ENCODE data around the gene CRPPA.

The CRPPA gene

GRCh38 chr7:16419126-16419525, 2.2 kb downstream of the CRPPA start:
- ChIA-PET POLR2A (no interaction called here), CTCF (no interaction called here)

GRCh38 chr7:16417906-16418305, 3.4 kb downstream of the CRPPA start:
- ChIA-PET POLR2A (no interaction called here), CTCF (no interaction called here)
- TF ChIP-seq FOXK2 (IDR thresholded peaks at IDR 0.05) (no peak), CTBP1 (IDR thresholded peaks at IDR 0.05; ENCODE audit: borderline replicate concordance) (no peak)
- no peak for DNase-seq (ENCODE audit: extremely low spot score)

More at GRCh38 chr7:16419126-16419525, 2.2 kb downstream of the CRPPA start:
- no peak for DNase-seq (ENCODE audit: extremely low spot score)
- TF ChIP-seq CTBP1 (IDR thresholded peaks at IDR 0.05; ENCODE audit: borderline replicate concordance) (no peak), SUZ12 (IDR thresholded peaks at IDR 0.05) (no peak), ARNT (IDR thresholded peaks at IDR 0.05) (no peak), PKNOX1 (IDR thresholded peaks at IDR 0.05) (no peak), BHLHE40 (IDR thresholded peaks at IDR 0.05; ENCODE audit: borderline replicate concordance) (no peak), ZNF384 (IDR thresholded peaks at IDR 0.05) (no peak), HDGF (IDR thresholded peaks at IDR 0.05; ENCODE audit: borderline replicate concordance) (no peak), TARDBP (IDR thresholded peaks at IDR 0.05) (no peak), FOXK2 (IDR thresholded peaks at IDR 0.05) (no peak), SP1 (IDR thresholded peaks at IDR 0.05) (no peak), ELF4 (IDR thresholded peaks at IDR 0.05) (no peak), NFRKB (IDR thresholded peaks at IDR 0.05) (no peak), FOXA1 (IDR thresholded peaks at IDR 0.05) (no peak), LEF1 (IDR thresholded peaks at IDR 0.05; ENCODE audit: borderline replicate concordance) (no peak)

GRCh38 chr7:16416289-16417282, 4.8 kb downstream of the CRPPA start:
- TF ChIP-seq HDGF (IDR thresholded peaks at IDR 0.05; ENCODE audit: borderline replicate concordance) (no peak), ELF4 (IDR thresholded peaks at IDR 0.05) (no peak), BHLHE40 (IDR thresholded peaks at IDR 0.05; ENCODE audit: borderline replicate concordance) (no peak), NFRKB (IDR thresholded peaks at IDR 0.05) (no peak), CTBP1 (IDR thresholded peaks at IDR 0.05; ENCODE audit: borderline replicate concordance) (no peak), ARNT (IDR thresholded peaks at IDR 0.05) (no peak), FOXA1 (IDR thresholded peaks at IDR 0.05) (no peak), SUZ12 (IDR thresholded peaks at IDR 0.05) (no peak), FOXK2 (IDR thresholded peaks at IDR 0.05) (no peak), TARDBP (IDR thresholded peaks at IDR 0.05) (no peak), ZNF384 (IDR thresholded peaks at IDR 0.05) (no peak), PKNOX1 (IDR thresholded peaks at IDR 0.05) (no peak), FOXM1 (IDR thresholded peaks at IDR 0.05; ENCODE audit: borderline replicate concordance) (no peak), LEF1 (IDR thresholded peaks at IDR 0.05; ENCODE audit: borderline replicate concordance) (no peak), SP1 (IDR thresholded peaks at IDR 0.05) (no peak), L3MBTL2 (conservative IDR thresholded peaks at IDR 0.05) (no peak)
- ChIA-PET CTCF (no interaction called here), POLR2A (no interaction called here)
- DNase-seq (ENCODE audit: extremely low spot score): no peak

- CTCF ChIA-PET: no interaction called here
- POLR2A ChIA-PET: no interaction called here
- DNase-seq (ENCODE audit: extremely low spot score): no peak
- TF ChIP-seq NFRKB (IDR thresholded peaks at IDR 0.05) (no peak), ARNT (IDR thresholded peaks at IDR 0.05) (no peak), LEF1 (IDR thresholded peaks at IDR 0.05; ENCODE audit: borderline replicate concordance) (no peak), CTBP1 (IDR thresholded peaks at IDR 0.05; ENCODE audit: borderline replicate concordance) (no peak), SUZ12 (IDR thresholded peaks at IDR 0.05) (no peak), FOXM1 (IDR thresholded peaks at IDR 0.05; ENCODE audit: borderline replicate concordance) (no peak), BHLHE40 (IDR thresholded peaks at IDR 0.05; ENCODE audit: borderline replicate concordance) (no peak), SP1 (IDR thresholded peaks at IDR 0.05) (no peak), PKNOX1 (IDR thresholded peaks at IDR 0.05) (no peak), ELF4 (IDR thresholded peaks at IDR 0.05) (no peak), TARDBP (IDR thresholded peaks at IDR 0.05) (no peak)
These were observed 8.8 kb downstream of the CRPPA start for GRCh38 chr7:16412274-16413254.

GRCh38 chr7:16411391-16411790, 9.9 kb downstream of the CRPPA start:
- ChIA-PET CTCF (no interaction called here), POLR2A (no interaction called here)
- no peak for DNase-seq (ENCODE audit: extremely low spot score)
- TF ChIP-seq SP1 (IDR thresholded peaks at IDR 0.05): no peak

Measured in HEK293T (cell line).